GM21390 (cell line): ENCODE data around the gene RAPSN.

Experiments
- ATAC-seq: cut with Tn5 transposase; IDR thresholded peaks from one replicate; pipeline ENCODE4 v1.9.1; 2021; ENCODE audit not compliant: unreplicated experiment

The RAPSN gene

GRCh38 chr11:47466201-47466600 lies 17.3 kb upstream of the RAPSN start:
- ATAC-seq = no peak

GRCh38 chr11:47464483-47464882 lies 15.5 kb upstream of the RAPSN start:
- ATAC-seq = no peak

- ATAC-seq = no peak
Measured at GRCh38 chr11:47461876-47462275, 12.9 kb upstream of the RAPSN start.

GRCh38 chr11:47460571-47461235 lies 11.8 kb upstream of the RAPSN start:
- no peak for ATAC-seq

GRCh38 chr11:47454258-47454671 lies 5.3 kb upstream of the RAPSN start:
- ATAC-seq = peak; percentile 66

GRCh38 chr11:47453365-47453764 lies 4.4 kb upstream of the RAPSN start:
- ATAC-seq = no peak

- no peak for ATAC-seq
Measured at GRCh38 chr11:47451990-47452389, 3.1 kb upstream of the RAPSN start.

- ATAC-seq = no peak
Measured at GRCh38 chr11:47451436-47451835, 2.5 kb upstream of the RAPSN start.

- ATAC-seq = no peak
Measured at GRCh38 chr11:47449541-47449940, 605 bp upstream of the RAPSN start.

GRCh38 chr11:47447906-47448305 lies 1.0 kb downstream of the RAPSN start:
- no peak for ATAC-seq

GRCh38 chr11:47446833-47447232 lies 2.1 kb downstream of the RAPSN start:
- no peak for ATAC-seq

GRCh38 chr11:47445840-47446239 lies 3.1 kb downstream of the RAPSN start:
- no peak for ATAC-seq

GRCh38 chr11:47443817-47444216 lies 5.1 kb downstream of the RAPSN start:
- ATAC-seq = no peak

- ATAC-seq = no peak
Measured at GRCh38 chr11:47443028-47443700, 5.8 kb downstream of the RAPSN start.

- no peak for ATAC-seq
Measured at GRCh38 chr11:47442514-47442913, 6.4 kb downstream of the RAPSN start.

GRCh38 chr11:47441421-47441820 lies 7.5 kb downstream of the RAPSN start:
- no peak for ATAC-seq

- no peak for ATAC-seq
Measured at GRCh38 chr11:47440054-47440476, 8.9 kb downstream of the RAPSN start.

GRCh38 chr11:47438721-47439120 lies 10.2 kb downstream of the RAPSN start:
- no peak for ATAC-seq

GRCh38 chr11:47437746-47438418 lies 11.1 kb downstream of the RAPSN start:
- no peak for ATAC-seq

GRCh38 chr11:47437218-47437745 lies 11.7 kb downstream of the RAPSN start:
- ATAC-seq = no peak

GRCh38 chr11:47436726-47437125 lies 12.2 kb downstream of the RAPSN start:
- ATAC-seq = no peak

GRCh38 chr11:47435687-47436086 lies 13.2 kb downstream of the RAPSN start:
- no peak for ATAC-seq
